ACHN (cell line): ENCODE measurements around the gene NEIL1.
"Not testable (repeated sequence)": the region's sequence is repeated elsewhere in the genome, so short reads cannot be mapped to it uniquely, and the experiment has no call there.

ENCODE experiments used
- DNase-seq: peaks from one replicate; pipeline ENCODE4 v3.0.0-alpha.2; 2015
- in situ Hi-C: cut with HindIII; loops from 2 replicates; pipeline ENCODE4 v1.10.0; 2017; ENCODE audit warnings: low sequenced_read_pairs, low pct_ligation_motif_present, low pct_unique_long_range_greater_than_20kb

The NEIL1 gene

GRCh38 chr15:75366163-75366562, 19.3 kb downstream of the NEIL1 start:
- DNase-seq: no peak
- in situ Hi-C loops: no loop called here

DNA sequence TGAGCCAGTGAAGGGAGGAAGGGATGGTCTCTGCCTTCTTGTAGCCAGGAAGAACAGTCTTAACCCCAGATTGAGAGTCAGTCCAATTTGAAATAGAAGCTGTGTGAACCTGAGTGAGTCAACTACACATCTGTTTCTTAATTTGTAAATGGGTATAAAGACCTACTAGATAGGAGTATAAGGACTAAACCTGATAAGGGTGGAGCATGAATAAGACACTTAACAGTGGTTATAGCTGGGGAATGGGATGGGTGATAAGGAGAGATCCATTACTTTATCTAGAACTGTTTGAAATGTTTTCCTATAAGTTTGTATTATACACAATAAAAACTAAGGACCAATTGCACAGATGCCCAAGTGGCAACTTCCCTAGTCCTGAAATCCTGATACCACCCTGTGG, 20.2 kb downstream of the NEIL1 start:
- no peak for DNase-seq
- in situ Hi-C loops: no loop called here

- no peak for DNase-seq
- in situ Hi-C loops: no loop called here
Observed at GRCh38 chr15:75367406-75367912, 20.6 kb downstream of the NEIL1 start.

DNA sequence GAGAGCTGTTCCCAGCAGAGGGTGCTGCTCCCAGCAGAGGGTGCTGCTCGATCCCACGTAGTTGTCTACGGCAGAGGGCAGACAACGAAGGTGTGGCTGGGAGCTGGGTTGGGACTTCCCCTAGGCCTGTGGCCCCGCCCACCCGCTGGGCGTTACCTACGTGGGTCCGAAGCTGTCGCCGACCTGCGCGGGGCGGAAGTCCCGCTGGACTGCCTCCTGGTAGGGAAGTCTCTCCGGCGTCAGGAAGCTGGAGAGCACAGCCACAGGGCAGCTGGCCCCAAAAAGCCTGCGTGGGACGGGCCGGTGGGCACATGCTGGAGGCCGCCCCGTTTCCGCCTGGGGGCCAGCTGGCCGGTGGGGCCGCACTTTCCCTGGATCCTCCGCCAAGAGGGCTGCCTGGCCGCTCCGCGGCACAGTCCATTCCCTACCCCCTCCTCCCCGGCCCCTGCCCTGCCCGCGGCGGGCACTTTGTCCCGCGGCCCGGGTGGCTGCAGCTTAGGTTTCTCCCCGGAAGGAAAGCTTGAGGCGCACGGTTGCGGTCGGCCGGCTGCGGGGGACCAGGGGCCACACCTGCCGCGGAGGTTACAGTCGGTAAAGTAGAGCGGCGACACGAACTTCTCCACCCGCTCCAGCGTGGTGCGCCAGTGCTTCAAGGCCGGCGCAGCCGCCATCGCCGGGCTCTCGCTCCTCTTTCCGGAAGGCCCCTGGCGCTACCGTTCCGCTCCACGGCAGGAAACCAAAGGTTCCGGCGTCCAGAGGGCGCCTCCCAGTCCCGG, 21.3 kb downstream of the NEIL1 start, which contains the start of gene MAN2C1:
Gene MAN2C1, minus strand, starts transcription at position 695 of the 776 bp plus-strand sequence. Its CDS starts 24 bp downstream, at position 671.
- DNase-seq: peak; percentile 95
- in situ Hi-C loops: no loop called here

- in situ Hi-C loops: no loop called here
- DNase-seq: no peak
Observed at GRCh38 chr15:75368689-75369239, 21.9 kb downstream of the NEIL1 start.

- DNase-seq: no peak
- in situ Hi-C loops: no loop called here
Observed at GRCh38 chr15:75369897-75370581, 23.2 kb downstream of the NEIL1 start.

DNA sequence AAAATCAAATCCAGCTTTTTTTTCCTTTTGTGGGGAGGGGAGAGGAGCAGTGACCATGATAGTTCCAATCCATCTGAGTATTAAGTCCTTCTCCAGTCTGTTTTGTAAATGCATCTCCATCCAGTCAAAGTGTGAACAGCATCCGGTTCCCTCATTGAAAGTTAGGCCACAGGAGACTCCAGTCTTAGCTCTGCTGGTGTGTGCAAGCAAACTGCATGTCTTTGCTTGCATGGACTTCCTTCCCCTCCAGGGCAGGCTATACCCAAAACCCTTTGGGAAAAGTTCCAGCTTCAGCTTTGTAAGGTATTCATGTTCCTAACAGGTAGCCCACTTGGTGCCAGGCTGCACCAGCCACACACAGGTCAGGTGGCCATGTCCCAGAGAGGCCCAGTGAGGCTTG, 24.6 kb downstream of the NEIL1 start:
- in situ Hi-C loops: no loop called here
- DNase-seq: no peak

- DNase-seq: no peak
- in situ Hi-C loops: no loop called here
Observed at GRCh38 chr15:75371901-75372688, 25.3 kb downstream of the NEIL1 start.

- in situ Hi-C loops: no loop called here
- DNase-seq: no peak
Observed at GRCh38 chr15:75380773-75381172, 33.9 kb downstream of the NEIL1 start.

DNA sequence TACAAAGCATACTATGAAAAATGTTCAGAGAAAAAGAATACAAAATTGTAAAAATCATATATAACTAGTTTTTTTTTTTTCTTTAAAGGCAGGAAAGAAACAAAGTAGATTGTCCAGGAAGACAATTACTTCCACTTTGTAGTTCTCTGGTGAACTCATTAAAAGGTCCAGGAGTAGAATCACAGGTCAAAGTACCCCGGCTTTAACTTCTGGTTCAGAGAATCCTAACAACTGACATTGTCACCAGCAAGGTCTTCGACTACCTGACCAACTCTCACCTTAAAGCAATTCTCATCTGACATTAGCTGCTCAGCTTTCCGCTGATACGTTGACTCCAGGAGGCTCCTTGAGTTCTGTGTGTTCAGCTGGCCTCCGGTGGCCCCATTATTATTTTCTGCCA, 37.1 kb downstream of the NEIL1 start:
- DNase-seq, in situ Hi-C loops: not testable (repeated sequence)

DNA sequence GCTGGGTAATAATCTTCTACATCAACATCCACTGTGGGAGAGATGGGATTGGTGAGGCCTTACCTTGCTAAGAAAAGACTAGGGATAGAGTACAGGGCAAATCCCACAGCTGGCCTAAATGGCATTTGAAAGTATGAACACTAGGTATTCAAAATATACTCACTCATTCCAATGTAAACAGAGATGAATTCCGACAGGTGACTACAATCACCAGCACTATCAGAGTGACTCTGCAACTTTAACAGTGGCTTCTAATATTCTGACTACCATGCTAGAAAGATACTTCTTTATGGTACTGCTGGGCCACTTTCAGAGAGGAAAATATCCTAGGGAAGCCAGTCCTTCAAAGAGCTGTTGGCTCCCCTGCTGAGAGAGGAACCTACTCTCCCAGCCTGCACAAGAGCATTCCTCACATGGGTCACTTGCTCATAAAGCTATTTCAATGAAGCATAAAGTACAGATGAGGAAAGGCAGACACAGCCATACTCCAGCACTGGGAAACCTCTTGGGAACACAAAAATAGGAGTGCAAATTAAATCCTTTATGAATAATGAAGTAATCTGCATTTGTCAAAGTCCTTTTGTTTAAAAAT, 43.0 kb downstream of the NEIL1 start:
- in situ Hi-C loops: no loop called here
- DNase-seq: no peak

- no peak for DNase-seq
- in situ Hi-C loops: no loop called here
Observed at GRCh38 chr15:75397494-75397893, 50.7 kb downstream of the NEIL1 start.

GRCh38 chr15:75403892-75404291, 57.1 kb downstream of the NEIL1 start:
- DNase-seq: no peak
- in situ Hi-C loops: no loop called here
